Astrocyte (in vitro differentiated cells and primary cell): ENCODE data around the gene PYGO2. TPM values are rescaled to one million over a fixed set of nuclear protein-coding genes. Genes with fewer than 3 reads are reported as not detected.
A peak's percentile ranks its signal among the peaks of the same experiment; 100 is the strongest.

Source experiments
- DNase-seq: peaks from one replicate; pipeline ENCODE4 v3.0.0-alpha.2; 2010; ENCODE audit warnings: low read depth
- FAIRE-seq: peaks from 2 replicates; lab custom pipeline; 2011; peaks lifted over from hg19 to GRCh38; lab: Jason Lieb, UNC
- H2AFZ ChIP-seq: 2 replicates; pipeline ENCODE4 v1.6.0; 2012; ENCODE audit warnings: low read depth, low read length, inconsistent platforms
- H3K27ac ChIP-seq: 2 replicates; pipeline ENCODE4 v1.5.1; 2011; ENCODE audit warnings: low read depth, low read length, inconsistent platforms
- H3K27me3 ChIP-seq: 2 replicates; pipeline ENCODE4 v1.6.0; 2011; ENCODE audit warnings: low read length, inconsistent platforms; ENCODE audit not compliant: insufficient read depth
- H3K36me3 ChIP-seq: 2 replicates; pipeline ENCODE4 v1.5.1; 2011; ENCODE audit warnings: low read length, inconsistent platforms; ENCODE audit not compliant: insufficient read depth
- H3K4me1 ChIP-seq: 2 replicates; pipeline ENCODE4 v1.5.1; 2011; ENCODE audit warnings: low read length, inconsistent platforms; ENCODE audit not compliant: insufficient read depth
- H3K4me2 ChIP-seq: 2 replicates; pipeline ENCODE4 v1.6.0; 2012; ENCODE audit warnings: low read length, inconsistent platforms
- H3K4me3 ChIP-seq: 2 replicates; pipeline ENCODE4 v1.5.1; 2011; ENCODE audit warnings: low read depth, mild to moderate bottlenecking, low read length, inconsistent platforms; ENCODE audit not compliant: insufficient read depth
- H3K79me2 ChIP-seq: 2 replicates; pipeline ENCODE4 v1.6.0; 2012; ENCODE audit warnings: mild to moderate bottlenecking, low read length, inconsistent platforms; ENCODE audit not compliant: insufficient read depth
- H3K9ac ChIP-seq: 2 replicates; pipeline ENCODE4 v1.6.0; 2012; ENCODE audit warnings: mild to moderate bottlenecking, low read length, inconsistent platforms
- H3K9me3 ChIP-seq: 2 replicates; pipeline ENCODE4 v1.5.1; 2012; ENCODE audit warnings: low read depth, mild to moderate bottlenecking, low read length, inconsistent platforms; ENCODE audit not compliant: insufficient read depth
- H4K20me1 ChIP-seq: 2 replicates; pipeline ENCODE4 v1.6.0; 2012; ENCODE audit warnings: low read length, inconsistent platforms; ENCODE audit not compliant: insufficient read depth
- H3K27ac Mint-ChIP-seq: one replicate; pipeline ENCODE4 v1.8.0; 2021; ENCODE audit warnings: mild to moderate bottlenecking, mixed read lengths; ENCODE audit not compliant: unreplicated experiment
- H3K27me3 Mint-ChIP-seq: one replicate; pipeline ENCODE4 v1.8.0; 2021; ENCODE audit warnings: low read depth, mixed read lengths; ENCODE audit not compliant: unreplicated experiment
- H3K36me3 Mint-ChIP-seq: one replicate; pipeline ENCODE4 v1.8.0; 2021; ENCODE audit warnings: low read depth, mixed read lengths; ENCODE audit not compliant: unreplicated experiment
- H3K4me1 Mint-ChIP-seq: one replicate; pipeline ENCODE4 v1.8.0; 2021; ENCODE audit warnings: low read depth, mixed read lengths; ENCODE audit not compliant: unreplicated experiment
- H3K4me3 Mint-ChIP-seq: one replicate; pipeline ENCODE4 v1.8.0; 2021; ENCODE audit warnings: mild to moderate bottlenecking, moderate library complexity, mixed read lengths; ENCODE audit not compliant: unreplicated experiment
- H3K9me3 Mint-ChIP-seq: one replicate; pipeline ENCODE4 v1.8.0; 2021; ENCODE audit warnings: mild to moderate bottlenecking, mixed read lengths; ENCODE audit not compliant: unreplicated experiment
- EZH2 ChIP-seq: IDR thresholded peaks from 2 replicates; pipeline ENCODE4 v1.6.1; 2012; ENCODE audit warnings: mild to moderate bottlenecking, low read length, inconsistent platforms; ENCODE audit not compliant: insufficient read depth
- total RNA-seq: library from RNA; stranded (reverse); gene quantifications from 2 replicates; pipeline ENCODE4 v1.2.1, GENCODE V29; 2021
- TF ChIP-seq, protein P1 (sequence below): IDR thresholded peaks from 2 replicates; pipeline ENCODE4 v1.5.1; 2011; ENCODE audit warnings: low read depth, mild to moderate bottlenecking, inconsistent platforms, low read length, moderate library complexity; ENCODE audit not compliant: insufficient read depth

PYGO2 gene
- total RNA-seq, 1 donor from 2014 or later: 21.8 TPM

- no peak for FAIRE-seq
Measured at GRCh38 chr1:155000726-155001424, 39.3 kb upstream of the PYGO2 start.

DNA sequence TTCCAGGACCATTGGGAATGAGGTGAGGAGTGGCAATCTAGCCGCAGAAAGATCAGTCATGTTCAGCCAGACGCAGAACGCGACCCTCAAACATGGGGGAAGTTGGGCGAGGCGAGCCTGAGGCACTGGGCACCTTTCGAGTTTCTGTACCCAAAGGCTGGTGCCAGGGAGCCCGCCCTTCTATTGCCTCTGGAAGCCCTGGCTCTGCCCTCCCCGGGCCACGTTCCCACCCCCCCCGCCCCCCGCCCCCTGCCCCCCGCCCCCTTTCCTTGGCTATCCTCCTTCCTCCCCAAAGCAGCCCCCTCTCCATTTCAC, 38.8 kb upstream of the PYGO2 start:
- Histone ChIP-seq H3K4me2 (peak overlapping the region; percentile 92), H3K27me3 (no peaks in the 10 kb centered on the region), H2AFZ (peak overlapping the region; percentile 29), H3K36me3 (no peaks in the 10 kb centered on the region), H3K27ac (peak overlapping the region; percentile 65), H3K9me3 (no peaks in the 10 kb centered on the region), H3K4me3 (peak overlapping the region; percentile 65), H4K20me1 (no peaks in the 10 kb centered on the region), H3K4me1 (peaks cover 26% of the 10 kb centered on the region), H3K79me2 (peaks cover 20% of the 10 kb centered on the region), H3K9ac (peak overlapping the region; percentile 78)
- peaks cover 3% of the 10 kb centered on the region for H3K36me3 Mint-ChIP-seq
- no peak for DNase-seq
- H3K27me3 Mint-ChIP-seq: no peaks in the 10 kb centered on the region
- H3K9me3 Mint-ChIP-seq: no peaks in the 10 kb centered on the region
- H3K4me3 Mint-ChIP-seq: peak overlapping the region; percentile 87
- peak overlapping the region; percentile 93 for H3K27ac Mint-ChIP-seq
- no peak for TF ChIP-seq EZH2
- TF ChIP-seq, protein P1, sequence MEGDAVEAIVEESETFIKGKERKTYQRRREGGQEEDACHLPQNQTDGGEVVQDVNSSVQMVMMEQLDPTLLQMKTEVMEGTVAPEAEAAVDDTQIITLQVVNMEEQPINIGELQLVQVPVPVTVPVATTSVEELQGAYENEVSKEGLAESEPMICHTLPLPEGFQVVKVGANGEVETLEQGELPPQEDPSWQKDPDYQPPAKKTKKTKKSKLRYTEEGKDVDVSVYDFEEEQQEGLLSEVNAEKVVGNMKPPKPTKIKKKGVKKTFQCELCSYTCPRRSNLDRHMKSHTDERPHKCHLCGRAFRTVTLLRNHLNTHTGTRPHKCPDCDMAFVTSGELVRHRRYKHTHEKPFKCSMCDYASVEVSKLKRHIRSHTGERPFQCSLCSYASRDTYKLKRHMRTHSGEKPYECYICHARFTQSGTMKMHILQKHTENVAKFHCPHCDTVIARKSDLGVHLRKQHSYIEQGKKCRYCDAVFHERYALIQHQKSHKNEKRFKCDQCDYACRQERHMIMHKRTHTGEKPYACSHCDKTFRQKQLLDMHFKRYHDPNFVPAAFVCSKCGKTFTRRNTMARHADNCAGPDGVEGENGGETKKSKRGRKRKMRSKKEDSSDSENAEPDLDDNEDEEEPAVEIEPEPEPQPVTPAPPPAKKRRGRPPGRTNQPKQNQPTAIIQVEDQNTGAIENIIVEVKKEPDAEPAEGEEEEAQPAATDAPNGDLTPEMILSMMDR: no peak
- peaks cover 20% of the 10 kb centered on the region for H3K4me1 Mint-ChIP-seq
- no peak for FAIRE-seq

More at GRCh38 chr1:155000726-155001424, 39.3 kb upstream of the PYGO2 start:
- DNase-seq: peak; percentile 89
- no peaks in the 10 kb centered on the region for H3K27me3 Mint-ChIP-seq
- peak overlapping the region; percentile 65 for H3K4me3 ChIP-seq
- no peaks in the 10 kb centered on the region for H3K36me3 ChIP-seq
- no peaks in the 10 kb centered on the region for H3K9me3 Mint-ChIP-seq
- H3K27ac Mint-ChIP-seq: peak overlapping the region; percentile 58
- peak overlapping the region; percentile 78 for H3K9ac ChIP-seq
- peaks cover 20% of the 10 kb centered on the region for H3K4me1 Mint-ChIP-seq
- H3K4me3 Mint-ChIP-seq: peak overlapping the region; percentile 85
- no peaks in the 10 kb centered on the region for H3K27me3 ChIP-seq
- H3K9me3 ChIP-seq: no peaks in the 10 kb centered on the region
- H3K27ac ChIP-seq: peak overlapping the region; percentile 65
- peak overlapping the region; percentile 68 for H2AFZ ChIP-seq
- peaks cover 21% of the 10 kb centered on the region for H3K79me2 ChIP-seq
- peak overlapping the region; percentile 92 for H3K4me2 ChIP-seq
- TF ChIP-seq, protein P1: no peak
- TF ChIP-seq EZH2: no peak
- peaks cover 2% of the 10 kb centered on the region for H4K20me1 ChIP-seq
- peaks cover 29% of the 10 kb centered on the region for H3K4me1 ChIP-seq
- H3K36me3 Mint-ChIP-seq: peaks cover 3% of the 10 kb centered on the region
